NCI-H1694 (cell line): ENCODE measurements around the gene NUDCD3.

Source experiments
- DNase-seq: peaks from one replicate; lab custom pipeline; 2025; lab: John Stamatoyannopoulos, UW

NUDCD3 gene

GRCh38 chr7:44382459-44383265 is 107.8 kb downstream of the NUDCD3 start:
- no peak for DNase-seq

DNA sequence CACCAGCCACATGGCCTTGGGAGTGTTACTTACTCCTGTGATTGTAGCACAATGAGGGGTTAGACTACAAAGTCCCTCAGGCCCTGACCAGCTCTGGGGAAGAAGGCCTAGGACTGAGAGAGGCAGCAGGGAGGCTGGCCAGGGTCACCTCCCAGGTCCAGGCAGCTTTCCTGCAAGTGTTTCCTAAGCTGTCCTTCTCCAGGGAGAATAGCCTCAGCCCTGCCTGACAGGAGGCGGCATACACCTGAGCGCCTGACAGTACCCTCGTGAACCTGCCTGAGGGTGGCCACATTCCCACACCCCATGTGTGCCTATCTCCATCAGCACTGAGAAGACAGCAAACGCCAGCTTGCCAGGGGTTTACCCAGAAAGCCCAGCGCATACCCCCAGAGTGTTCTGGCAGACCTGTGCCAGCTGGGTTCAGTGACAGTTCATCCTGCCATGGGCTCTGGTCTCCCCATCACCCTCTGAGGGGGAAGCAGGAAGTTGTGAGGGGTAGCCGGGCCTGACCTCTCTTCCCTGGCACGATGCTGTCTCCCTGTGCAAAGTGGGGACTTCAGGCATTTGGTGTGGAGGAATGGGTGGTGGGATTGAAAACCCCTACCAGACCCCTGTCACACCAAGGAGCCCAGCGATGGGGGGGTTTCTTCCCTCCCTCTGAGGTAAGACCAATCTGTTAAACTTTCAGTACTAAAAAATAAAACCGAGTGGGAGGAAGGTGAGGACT is 108.8 kb downstream of the NUDCD3 start:
- DNase-seq = no peak

DNA sequence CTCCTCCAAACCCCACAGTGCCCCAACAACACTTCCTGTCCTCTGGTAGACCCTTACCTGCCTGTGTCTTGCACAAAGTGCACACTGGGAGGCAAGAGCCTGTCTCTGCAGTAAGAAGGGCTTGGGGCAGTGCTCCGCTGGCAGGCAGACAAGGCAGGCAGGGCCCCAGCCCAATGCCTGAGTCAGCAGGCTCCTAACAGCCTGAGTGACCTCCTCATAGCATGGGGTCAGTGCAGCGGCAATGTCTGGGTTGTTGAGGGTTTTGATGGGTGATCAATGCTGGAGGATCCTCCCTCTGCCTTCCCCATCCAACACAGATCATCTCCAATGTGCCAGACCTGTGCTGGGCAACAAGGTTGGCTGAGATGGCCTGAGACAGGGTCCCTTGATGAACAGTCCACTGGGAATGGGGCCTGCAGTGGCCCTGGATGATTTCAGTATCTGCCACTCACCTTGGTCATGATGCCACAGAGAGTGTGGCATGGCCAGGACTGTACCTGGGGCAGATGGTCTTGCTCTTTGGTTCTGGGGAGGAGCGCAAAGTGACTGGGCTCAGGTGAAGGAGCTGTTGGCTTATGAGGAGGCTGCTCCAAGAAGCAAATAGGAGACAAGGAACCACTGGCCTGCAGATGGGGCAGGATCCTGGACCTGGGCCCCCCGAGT is 109.5 kb downstream of the NUDCD3 start:
- DNase-seq = no peak

DNA sequence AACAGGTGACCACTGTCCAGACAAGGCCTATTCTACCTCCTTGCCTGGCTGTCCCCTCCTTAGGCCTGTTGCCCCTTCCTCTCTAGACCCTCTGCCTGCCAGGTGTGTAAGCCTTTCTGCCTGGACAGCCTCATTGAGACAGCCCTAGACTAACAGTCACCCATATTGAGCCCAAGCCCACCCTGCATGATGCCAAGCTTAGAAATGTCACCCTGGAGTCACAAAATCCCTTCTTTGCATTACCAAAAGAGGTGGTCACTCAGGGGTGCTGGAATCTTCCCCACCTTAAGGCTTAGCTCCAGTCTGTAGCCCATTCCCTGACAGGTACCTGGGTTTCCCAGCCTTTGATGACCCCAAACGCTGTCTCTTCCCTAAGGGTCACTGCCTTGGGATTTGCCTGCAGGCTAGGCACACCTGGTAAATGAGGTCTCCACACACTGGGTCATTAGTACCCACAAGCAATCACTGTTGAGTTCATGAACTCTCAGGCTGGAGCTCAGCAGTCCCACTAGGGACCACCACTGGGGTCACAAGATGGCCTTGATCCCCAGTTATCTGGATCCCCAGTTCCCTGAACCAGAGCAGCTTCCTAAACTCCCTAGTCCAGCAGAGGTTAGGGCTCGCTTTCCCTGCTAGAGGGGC is 110.1 kb downstream of the NUDCD3 start:
- DNase-seq = no peak

DNA sequence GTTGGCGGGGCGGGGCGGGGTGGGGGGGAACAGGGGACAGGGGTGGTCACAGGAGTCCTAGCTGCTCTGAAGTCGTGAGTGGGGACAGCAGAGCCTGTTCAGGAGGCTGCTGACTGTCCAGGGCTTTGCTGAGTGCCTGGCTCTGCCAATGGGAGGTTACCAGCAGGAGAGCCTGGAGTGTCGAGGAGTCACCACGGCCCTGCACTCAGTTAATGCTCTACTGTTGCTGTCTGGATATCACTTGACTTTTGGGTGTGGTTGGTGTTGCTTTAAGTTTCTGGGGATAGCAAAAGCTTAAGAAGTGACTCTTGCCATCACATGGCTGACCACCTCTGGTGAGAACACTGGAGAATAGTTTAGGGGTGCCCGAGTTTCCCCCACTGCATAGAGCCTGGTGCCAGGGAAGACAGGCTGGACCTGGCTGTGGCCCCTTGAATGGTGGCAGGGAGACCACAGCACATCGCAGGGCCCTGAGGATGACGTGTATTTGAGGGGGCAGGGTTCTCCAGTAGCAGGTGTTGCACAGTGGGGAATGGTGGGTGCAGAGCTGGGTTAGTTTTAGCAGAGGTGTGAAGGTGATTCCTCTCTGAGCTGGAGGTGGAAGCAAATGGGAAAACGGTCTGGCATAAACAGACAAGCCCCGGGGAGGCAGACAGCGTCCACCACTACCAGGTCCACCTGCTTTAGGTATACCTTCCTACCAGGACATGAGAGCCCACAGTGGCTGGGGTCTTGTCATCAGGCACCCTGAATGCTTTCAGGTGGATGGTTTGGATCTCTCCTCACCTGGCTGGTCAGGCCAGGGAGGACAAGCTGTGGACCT is 110.9 kb downstream of the NUDCD3 start:
- no peak for DNase-seq

GRCh38 chr7:44378744-44379143 is 111.7 kb downstream of the NUDCD3 start:
- no peak for DNase-seq

DNA sequence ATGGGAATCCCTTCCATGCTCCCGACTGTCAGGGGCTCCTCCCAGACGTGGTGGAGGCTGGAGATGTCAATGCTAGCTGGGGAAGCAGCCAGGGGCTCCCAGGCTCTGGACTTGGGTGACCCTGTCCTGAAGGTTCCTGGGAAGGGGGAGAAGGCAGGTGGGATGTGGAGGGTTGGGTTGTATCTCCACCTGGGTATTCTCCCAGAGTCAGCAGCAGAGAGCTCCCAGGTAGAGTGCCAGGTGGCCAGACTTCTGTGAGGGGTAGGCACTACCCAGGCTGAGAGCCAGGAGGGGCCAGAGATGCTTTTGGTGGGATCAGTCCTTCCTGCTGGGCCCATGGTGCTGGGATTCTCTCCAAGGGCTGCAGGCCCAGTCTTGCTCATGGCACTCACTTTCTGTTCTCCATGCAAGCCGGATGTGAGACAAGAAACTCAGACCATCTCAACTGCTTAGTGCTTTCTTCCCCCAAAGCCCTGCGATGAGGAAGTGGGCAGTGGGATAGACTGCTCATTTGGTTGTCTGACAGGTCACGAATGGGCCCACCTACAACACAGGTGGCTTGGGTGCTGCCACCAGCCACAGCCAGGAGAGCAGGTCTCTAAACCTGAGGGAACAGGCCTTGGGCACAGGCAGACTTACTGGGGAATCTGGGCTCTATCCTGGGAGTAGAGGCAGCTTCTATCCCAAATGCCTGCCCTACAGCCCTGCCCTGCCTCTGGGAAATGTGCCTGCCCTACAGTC is 112.6 kb downstream of the NUDCD3 start:
- no peak for DNase-seq

DNA sequence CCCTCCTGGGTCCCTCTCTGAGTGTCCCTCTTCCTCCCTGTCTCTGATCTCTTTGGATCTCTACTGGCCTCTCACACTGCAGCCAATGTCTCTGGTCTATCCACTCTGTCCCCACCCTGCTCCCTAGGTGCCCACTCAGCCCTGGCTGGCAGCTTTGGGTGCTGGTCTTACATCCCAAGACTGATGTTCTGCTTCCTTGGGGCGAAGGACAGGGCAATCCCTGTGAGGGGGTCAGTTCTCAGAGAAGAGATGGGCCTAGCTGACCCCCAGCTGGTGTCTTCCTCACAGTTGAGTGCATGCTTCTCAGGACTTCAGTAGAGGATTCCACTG is 113.4 kb downstream of the NUDCD3 start:
- DNase-seq = no peak

DNA sequence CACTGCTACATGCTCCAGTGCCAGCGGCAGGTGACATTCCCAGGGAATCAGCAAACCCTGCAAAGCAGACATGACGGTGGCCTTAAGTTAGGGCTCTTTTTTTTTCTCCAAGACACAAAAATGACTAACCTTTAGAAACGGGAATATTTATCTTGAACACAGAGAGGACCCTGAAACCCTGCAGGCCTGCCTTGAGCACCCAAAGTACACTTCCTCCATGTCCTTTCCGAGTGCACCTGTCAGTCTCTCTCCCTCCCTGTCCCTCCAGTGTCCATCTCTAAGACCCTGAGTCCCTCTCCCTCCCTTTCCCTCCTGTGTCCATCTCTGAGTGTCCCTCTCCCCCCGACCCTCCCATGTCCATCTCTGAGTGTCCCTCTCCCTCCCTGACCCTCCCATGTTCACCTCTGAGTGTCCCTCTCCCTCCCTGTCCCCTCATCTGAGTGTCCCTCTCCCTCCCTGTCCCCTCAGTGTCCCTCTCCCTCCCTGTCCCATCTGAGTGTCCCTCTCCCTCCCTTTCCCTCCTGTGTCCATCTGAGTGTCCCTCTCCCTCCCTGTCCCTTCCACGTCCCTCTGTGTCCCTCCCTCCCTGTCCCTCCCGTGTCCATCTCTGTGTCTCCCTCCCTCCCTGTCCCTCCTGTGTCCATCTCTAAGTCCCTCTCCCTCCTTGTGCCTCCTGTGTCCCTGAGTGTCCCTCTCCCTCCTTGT is 113.9 kb downstream of the NUDCD3 start:
- DNase-seq = no peak

- DNase-seq = no peak
Measured at GRCh38 chr7:44375926-44376342, 114.5 kb downstream of the NUDCD3 start.

DNA sequence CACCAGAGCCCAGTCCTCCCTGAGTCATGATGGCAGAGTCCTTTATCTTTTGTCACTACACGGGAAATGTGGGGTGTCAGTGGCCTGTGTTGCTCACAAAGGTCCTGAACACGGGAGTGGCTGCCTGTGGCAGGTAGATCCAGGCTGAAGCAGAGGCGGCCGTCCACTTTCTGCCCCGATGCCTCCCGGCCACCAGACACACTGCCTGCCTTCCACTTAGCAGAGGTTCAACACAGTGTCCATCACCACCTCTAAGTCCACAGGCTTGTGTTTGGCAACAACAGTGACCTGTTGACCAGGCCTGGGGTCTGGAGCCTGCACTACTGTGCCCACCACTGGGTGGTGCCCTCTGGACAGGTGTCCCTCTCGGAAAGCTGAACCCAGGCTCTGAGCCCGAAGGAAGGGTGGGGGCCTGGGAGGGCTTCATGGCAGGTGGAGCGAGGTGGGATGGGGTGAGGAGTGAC is 115.2 kb downstream of the NUDCD3 start:
- DNase-seq = no peak

DNA sequence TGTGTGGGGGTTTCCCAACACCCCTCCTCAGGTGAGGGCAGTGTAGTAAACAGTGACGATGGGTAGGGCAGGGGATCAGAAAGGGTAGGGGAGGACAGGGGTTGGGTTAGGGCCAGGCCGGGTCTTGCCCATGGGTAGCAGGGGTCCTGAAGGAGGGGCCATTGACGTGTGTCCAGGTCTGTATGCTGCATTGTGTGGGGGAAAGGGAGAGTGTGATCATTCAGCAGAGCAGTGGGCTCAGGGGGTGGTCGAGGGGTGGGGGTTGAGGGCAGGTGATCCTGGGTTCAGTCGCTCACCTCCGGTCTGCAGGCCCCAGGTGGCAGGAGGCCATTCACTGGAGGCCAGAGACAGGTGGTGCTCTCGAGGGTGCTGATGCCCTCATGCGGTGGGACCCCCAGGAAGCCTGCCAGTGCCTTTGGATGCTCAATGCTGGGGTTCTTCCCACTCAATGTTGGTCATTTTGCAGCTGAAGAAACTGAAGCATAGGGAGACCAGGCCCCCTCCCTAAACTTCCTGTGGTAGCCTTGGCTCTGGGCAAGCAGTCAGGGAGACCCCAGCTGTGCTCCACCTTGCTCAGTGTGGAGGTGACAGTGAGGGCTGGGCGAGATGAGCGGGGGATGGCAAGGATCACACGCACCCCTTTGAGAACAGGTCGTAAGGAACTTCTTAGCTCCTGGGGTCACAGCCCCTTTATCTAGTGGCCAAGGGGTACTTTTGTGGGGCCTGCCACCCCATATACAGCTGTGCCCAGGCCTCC is 116.3 kb downstream of the NUDCD3 start:
- DNase-seq = no peak

GRCh38 chr7:44373418-44373740 is 117.1 kb downstream of the NUDCD3 start:
- no peak for DNase-seq

DNA sequence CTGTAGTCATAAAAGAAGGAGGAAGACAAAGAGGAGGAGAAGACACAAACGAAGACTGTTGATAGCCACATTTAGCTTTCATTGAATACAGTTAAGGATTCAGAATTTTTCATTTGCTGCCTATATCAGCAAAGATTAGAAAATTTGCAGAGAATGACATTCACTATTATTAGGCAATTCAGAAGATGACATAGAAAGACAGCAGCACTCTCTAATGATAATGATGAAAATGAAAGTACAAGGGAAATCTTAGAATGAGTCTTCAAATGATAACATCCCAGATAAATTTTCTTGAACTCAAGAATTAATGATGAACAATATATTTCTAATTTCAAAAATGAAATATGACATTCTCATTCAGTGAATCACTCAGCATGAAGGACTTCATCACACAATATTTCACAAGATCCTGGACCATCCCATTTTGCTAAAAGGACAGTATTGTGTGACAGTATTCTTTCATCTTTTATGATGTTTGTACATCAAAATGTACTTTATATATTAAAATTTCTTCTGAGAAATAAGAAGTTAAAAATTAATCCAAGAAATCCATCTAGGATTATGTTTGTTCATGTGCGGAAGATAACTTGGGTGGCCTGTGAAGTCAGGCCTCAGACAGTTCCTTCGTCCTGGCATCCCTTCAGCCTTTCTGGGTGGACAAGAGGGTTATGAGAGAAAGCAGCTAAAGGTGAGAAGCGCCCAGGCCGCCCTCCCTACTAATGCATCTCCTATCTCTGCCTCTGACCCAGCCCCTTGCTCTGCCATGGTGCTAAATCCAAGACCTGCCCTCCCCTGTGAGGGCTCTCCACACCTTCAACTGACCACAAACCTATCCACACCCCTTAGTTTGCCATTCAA is 117.7 kb downstream of the NUDCD3 start:
- DNase-seq = no peak

GRCh38 chr7:44368885-44369284 is 121.6 kb downstream of the NUDCD3 start:
- DNase-seq = no peak

- DNase-seq = no peak
Measured at GRCh38 chr7:44368455-44368854, 122.0 kb downstream of the NUDCD3 start.

- DNase-seq = no peak
Measured at GRCh38 chr7:44367475-44368043, 122.9 kb downstream of the NUDCD3 start.

GRCh38 chr7:44366986-44367385 is 123.5 kb downstream of the NUDCD3 start:
- DNase-seq = no peak
